HUES48 (cell line): ENCODE results near the gene PID1.

Experiments used
- H3K27ac ChIP-seq: one replicate; pipeline ENCODE4 v1.7.0; 2013; ENCODE audit warnings: low read depth, low read length, inconsistent platforms
- H3K27me3 ChIP-seq: 2 replicates; pipeline ENCODE4 v1.6.1; 2013; ENCODE audit warnings: mild to moderate bottlenecking, low read length; ENCODE audit not compliant: control insufficient read depth, insufficient read depth
- H3K36me3 ChIP-seq: 2 replicates; pipeline ENCODE4 v1.6.1; 2013; ENCODE audit warnings: low read length; ENCODE audit not compliant: control insufficient read depth, insufficient read depth
- H3K4me1 ChIP-seq: 2 replicates; pipeline ENCODE4 v1.6.1; 2013; ENCODE audit warnings: mild to moderate bottlenecking, low read length; ENCODE audit not compliant: control insufficient read depth, insufficient read depth
- H3K4me3 ChIP-seq: 2 replicates; pipeline ENCODE4 v1.5.1; 2013; ENCODE audit warnings: mild to moderate bottlenecking, low read depth, low read length
- H3K9ac ChIP-seq: 2 replicates; pipeline ENCODE4 v1.6.1; 2013; ENCODE audit warnings: mild to moderate bottlenecking, low read depth, low read length, moderate library complexity
- H3K9me3 ChIP-seq: 2 replicates; pipeline ENCODE4 v1.6.1; 2013; ENCODE audit warnings: low read length; ENCODE audit not compliant: control insufficient read depth, insufficient read depth

PID1 gene

DNA sequence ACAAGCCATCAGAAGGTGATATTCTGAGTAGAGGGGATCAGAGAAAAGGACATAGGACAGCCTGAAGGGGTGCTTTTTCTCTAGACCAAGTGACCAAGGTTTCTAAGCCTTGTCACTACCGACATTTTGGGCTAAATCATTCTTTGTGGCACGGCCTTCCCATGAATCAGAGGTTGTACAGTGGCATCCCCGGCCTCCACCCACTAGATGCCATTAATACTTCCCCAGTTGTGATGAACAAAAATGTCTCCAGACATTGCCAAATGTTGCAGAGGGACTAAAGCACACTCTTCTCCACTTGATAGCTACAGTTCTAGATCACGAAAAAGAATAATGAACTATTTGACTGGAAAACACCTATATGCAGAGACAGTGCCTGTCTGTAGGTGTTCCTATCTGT is 143.6 kb downstream of the PID1 start:
- no peak overlapping the region for H3K9ac ChIP-seq
- no peaks in the 10 kb centered on the region for H3K4me1 ChIP-seq
- H3K27ac ChIP-seq, result no peak overlapping the region
- H3K9me3 ChIP-seq, result no peaks in the 10 kb centered on the region
- H3K27me3 ChIP-seq, result no peaks in the 10 kb centered on the region
- no peak overlapping the region for H3K4me3 ChIP-seq
- no peaks in the 10 kb centered on the region for H3K36me3 ChIP-seq

DNA sequence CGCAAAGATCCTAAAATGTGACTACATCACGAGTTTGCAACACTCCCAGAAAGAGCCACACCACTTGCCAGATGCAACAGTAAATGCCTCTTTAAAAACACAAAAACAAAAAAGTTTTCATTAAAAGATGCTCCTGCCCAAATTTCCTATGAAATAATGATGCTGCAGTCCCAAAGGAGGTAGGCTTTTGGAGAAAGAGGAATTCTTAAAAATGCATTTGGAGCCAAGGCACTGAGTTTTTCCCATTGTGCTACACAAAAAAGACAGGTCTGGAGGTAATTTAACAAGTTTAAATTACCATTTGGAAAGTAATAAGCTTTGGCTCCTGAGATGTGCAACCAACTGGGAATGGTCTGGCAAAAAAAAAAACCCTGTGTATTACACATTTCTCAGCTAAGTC is 145.0 kb downstream of the PID1 start:
- Histone ChIP-seq H3K9me3 (no peaks in the 10 kb centered on the region), H3K36me3 (no peaks in the 10 kb centered on the region), H3K27ac (no peak overlapping the region), H3K27me3 (no peaks in the 10 kb centered on the region), H3K9ac (no peak overlapping the region), H3K4me3 (no peak overlapping the region), H3K4me1 (no peaks in the 10 kb centered on the region)

DNA sequence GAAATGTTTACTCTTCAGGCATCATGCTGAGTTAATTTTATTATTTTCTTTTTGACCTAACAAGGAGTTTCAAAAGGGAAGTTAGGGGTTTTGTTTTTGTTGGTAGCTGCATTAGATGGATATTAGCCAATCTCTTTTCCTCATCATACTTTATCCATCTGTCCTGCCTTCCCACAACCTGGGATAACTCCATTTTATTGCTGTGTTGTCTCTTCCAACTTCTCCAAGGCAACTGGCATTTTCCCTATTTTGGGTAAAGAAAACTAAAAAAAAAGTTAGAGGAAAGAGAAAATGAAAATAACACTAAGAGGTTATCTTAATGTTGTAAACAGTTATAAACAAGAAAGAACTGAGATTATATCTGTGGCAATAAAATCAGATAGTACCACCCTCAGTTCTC is 147.0 kb downstream of the PID1 start:
- Histone ChIP-seq H3K27me3 (no peaks in the 10 kb centered on the region), H3K36me3 (no peaks in the 10 kb centered on the region), H3K9ac (no peak overlapping the region), H3K9me3 (no peaks in the 10 kb centered on the region), H3K27ac (no peak overlapping the region), H3K4me3 (no peak overlapping the region), H3K4me1 (no peaks in the 10 kb centered on the region)

DNA sequence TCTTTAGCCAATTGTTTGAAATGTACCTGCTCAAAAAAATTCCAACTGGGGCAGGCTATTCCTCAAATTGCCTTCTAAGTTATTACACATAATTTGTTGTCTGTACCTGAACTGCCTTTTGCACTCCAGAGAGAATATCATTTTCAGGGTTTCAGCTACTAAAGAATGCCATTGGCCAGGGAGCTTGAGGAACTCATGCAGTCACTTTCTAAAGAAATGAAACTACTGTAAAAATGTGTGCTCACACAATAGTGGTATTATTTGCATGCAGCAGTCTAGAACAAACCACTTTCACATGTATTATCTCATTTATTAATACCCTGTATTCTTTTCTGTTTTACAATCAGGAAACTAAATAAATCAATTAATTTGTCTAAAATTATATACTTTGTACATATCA is 152.2 kb downstream of the PID1 start:
- no peaks in the 10 kb centered on the region for H3K4me1 ChIP-seq
- H3K27ac ChIP-seq, result no peak overlapping the region
- no peaks in the 10 kb centered on the region for H3K36me3 ChIP-seq
- H3K4me3 ChIP-seq, result no peak overlapping the region
- no peaks in the 10 kb centered on the region for H3K9me3 ChIP-seq
- H3K27me3 ChIP-seq, result no peaks in the 10 kb centered on the region
- no peak overlapping the region for H3K9ac ChIP-seq

DNA sequence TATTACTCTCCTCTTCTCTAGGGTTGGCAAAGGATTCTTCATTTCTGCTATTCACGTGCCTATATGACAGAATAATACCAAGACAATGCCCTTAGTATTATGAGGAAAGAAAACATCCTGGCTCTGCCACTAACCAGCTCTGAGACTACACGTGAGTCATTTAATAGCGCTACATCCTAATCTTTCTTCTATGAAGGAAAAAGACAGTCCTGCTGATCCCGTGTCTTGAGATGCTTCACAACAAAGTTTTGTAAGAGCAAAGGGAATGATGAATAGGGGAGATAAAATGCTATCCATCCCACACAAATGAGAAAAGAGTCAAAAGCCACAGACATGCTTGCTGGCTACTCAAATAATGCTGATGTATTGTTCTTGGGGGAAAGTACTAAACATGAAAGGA is 152.8 kb downstream of the PID1 start:
- H3K4me3 ChIP-seq, result no peak overlapping the region
- H3K4me1 ChIP-seq, result no peaks in the 10 kb centered on the region
- H3K9me3 ChIP-seq, result no peaks in the 10 kb centered on the region

DNA sequence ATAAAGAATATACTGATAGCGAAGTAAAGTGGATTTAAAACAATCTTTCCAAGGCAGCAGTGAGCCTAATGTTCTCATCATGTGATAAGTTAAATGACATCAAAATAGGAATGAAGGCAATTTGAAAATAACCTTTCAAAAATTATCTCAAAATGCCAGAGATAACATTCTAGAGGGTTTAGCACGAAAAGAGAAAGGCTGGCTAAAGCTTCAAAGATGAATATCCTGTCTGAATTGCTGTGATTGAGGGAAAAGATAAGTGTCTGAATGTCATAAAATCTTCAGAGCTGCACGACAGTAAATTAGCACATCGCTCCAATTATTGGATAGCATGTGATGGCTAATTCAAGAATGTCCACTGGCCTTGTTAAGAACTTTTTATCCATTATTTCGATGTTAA is 159.3 kb downstream of the PID1 start:
- no peak overlapping the region for H3K4me3 ChIP-seq
- no peaks in the 10 kb centered on the region for H3K9me3 ChIP-seq
- H3K27me3 ChIP-seq, result no peaks in the 10 kb centered on the region
- no peak overlapping the region for H3K9ac ChIP-seq
- no peaks in the 10 kb centered on the region for H3K36me3 ChIP-seq
- no peaks in the 10 kb centered on the region for H3K4me1 ChIP-seq
- no peak overlapping the region for H3K27ac ChIP-seq

More for the DNA sequence above, 152.8 kb downstream of the PID1 start:
- Histone ChIP-seq H3K36me3 (no peaks in the 10 kb centered on the region), H3K9ac (no peak overlapping the region), H3K27ac (no peak overlapping the region), H3K27me3 (no peaks in the 10 kb centered on the region)

DNA sequence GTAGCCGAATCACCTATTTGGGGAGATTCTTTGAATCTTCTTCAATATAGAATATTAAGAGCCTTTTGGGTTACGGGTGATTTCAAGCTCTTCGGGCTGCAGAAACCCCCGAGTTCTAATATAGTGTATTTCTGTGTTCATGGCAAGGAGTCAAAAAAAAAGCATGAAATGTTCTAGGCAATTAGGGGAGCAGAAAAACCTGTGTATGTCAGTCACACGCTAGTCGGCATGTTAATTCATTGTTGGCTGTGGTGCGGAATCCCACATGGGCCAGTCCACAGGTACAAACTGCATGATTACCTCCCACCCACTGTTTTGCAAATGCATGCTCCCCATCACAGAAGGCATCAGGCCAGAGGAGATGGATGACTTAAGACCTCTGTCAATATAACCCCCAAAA is 161.9 kb downstream of the PID1 start:
- H3K9ac ChIP-seq, result no peak overlapping the region
- no peaks in the 10 kb centered on the region for H3K4me1 ChIP-seq
- no peaks in the 10 kb centered on the region for H3K9me3 ChIP-seq
- H3K36me3 ChIP-seq, result no peaks in the 10 kb centered on the region
- no peak overlapping the region for H3K27ac ChIP-seq
- H3K4me3 ChIP-seq, result no peak overlapping the region
- no peaks in the 10 kb centered on the region for H3K27me3 ChIP-seq

DNA sequence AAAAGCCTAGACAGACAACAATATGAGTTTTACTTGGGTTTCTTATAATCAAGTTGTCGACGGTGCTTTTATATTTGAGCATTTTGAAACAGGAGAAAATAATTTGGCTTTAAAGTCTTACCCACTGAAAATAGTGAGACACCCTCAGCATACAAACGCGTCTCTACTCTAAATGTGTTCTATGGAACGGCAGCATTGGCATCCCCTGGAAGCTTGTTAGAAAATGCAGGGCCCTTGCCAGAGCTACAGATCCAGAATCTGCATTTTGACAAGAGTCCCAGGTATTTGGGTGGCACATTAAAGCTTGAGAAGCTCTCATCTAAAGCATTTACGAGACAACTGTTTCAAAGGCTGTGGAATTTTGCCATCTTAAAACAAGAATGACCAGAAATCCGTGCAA is 163.5 kb downstream of the PID1 start:
- Histone ChIP-seq H3K36me3 (no peaks in the 10 kb centered on the region), H3K27me3 (no peaks in the 10 kb centered on the region), H3K4me1 (no peaks in the 10 kb centered on the region), H3K9ac (no peak overlapping the region), H3K27ac (no peak overlapping the region), H3K4me3 (no peak overlapping the region), H3K9me3 (no peaks in the 10 kb centered on the region)

DNA sequence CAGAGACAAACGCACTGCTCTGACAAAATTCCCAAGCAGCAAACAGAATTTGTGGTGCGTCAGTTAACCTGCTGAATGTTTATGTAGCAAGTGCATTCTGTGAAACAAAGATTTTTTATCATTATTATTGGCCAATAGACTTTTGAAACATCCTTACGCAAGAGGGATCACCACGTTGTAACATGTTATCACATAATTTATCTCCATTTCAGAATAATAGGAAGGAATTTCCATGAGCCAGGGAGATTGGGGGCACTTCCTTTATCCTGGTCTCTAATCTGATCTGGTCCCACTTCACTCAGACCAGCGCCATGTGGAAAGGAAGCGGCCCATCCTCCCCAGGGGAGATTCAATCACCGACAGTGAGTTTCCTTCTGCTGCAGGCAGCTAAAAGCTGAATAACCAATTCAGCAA is 166.1 kb downstream of the PID1 start:
- peaks cover 6% of the 10 kb centered on the region; the same call in 1 of the 2 replicates for H3K4me1 ChIP-seq

DNA sequence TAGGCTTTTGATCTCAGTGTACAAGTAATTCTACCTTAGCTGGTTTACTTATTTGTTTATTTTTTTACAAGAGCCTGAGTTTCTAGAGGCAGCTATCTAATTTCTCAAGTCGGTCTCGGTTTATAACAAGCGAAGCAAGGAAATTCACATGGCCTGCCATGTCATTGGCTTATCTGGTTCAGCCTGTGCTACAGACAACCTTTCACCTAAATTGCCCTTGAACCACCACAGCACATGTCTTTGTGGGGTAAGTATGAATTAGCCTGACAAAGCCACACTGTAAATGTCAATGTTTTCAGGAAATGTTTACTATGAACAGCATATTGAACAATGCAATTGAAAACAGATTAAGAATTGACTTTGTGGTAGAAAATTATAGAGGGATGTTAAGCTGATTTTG is 167.1 kb downstream of the PID1 start:
- H3K9ac ChIP-seq, result no peak overlapping the region
- no peak overlapping the region for H3K4me3 ChIP-seq
- no peaks in the 10 kb centered on the region for H3K36me3 ChIP-seq
- no peak overlapping the region for H3K27ac ChIP-seq
- H3K9me3 ChIP-seq, result no peaks in the 10 kb centered on the region
- no peaks in the 10 kb centered on the region for H3K27me3 ChIP-seq
- H3K4me1 ChIP-seq, result peaks cover 6% of the 10 kb centered on the region; the same call in 1 of the 2 replicates

More for the DNA sequence above, 166.1 kb downstream of the PID1 start:
- Histone ChIP-seq H3K9me3 (no peaks in the 10 kb centered on the region), H3K27ac (no peak overlapping the region), H3K4me3 (no peak overlapping the region), H3K27me3 (no peaks in the 10 kb centered on the region), H3K9ac (no peak overlapping the region), H3K36me3 (no peaks in the 10 kb centered on the region)

DNA sequence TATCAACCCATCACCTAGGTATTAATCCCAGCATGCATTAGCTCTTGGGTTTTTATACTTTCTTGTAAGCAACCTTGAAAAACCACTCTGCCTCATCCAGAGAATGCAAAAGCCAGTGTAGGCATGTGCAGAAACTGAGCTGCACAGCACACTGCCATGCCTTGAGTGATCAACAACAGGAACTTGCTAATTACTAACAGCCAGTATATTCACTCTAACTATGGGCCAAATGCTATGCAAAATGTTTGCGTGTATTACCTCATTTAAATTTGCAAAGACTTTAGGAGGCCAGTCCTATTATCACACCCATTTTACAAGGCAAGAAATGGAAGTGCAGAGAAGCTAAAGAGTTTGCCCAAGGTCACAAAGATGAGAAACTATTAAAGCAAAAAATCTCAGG is 169.8 kb downstream of the PID1 start:
- H3K4me1 ChIP-seq, result peaks cover 6% of the 10 kb centered on the region; the same call in 1 of the 2 replicates

DNA sequence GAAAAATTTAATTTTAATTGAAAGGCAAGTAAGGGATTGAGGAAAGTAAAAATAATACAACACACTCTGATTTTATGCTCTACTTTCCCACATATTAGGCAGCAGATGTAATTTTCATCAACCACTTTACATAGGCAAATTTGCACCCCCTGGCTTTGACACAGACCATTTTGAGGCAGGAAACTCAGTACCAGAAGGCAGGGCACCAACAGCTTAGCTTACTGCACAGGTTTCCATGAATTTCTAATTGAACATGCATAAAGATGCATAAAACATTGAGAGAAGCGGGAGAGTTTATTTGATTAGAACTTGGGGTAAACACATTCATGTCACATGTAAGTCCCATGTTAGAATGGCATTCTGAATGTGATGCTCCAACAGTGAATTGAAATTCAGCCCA is 171.9 kb downstream of the PID1 start:
- Histone ChIP-seq H3K4me3 (no peak overlapping the region), H3K36me3 (no peaks in the 10 kb centered on the region), H3K4me1 (peaks cover 15% of the 10 kb centered on the region; the same call in 1 of the 2 replicates), H3K9me3 (no peaks in the 10 kb centered on the region), H3K27ac (no peak overlapping the region), H3K27me3 (no peaks in the 10 kb centered on the region), H3K9ac (no peak overlapping the region)

More for the DNA sequence above, 169.8 kb downstream of the PID1 start:
- no peaks in the 10 kb centered on the region for H3K9me3 ChIP-seq
- no peak overlapping the region for H3K9ac ChIP-seq
- no peak overlapping the region for H3K27ac ChIP-seq
- H3K4me3 ChIP-seq, result no peak overlapping the region
- no peaks in the 10 kb centered on the region for H3K36me3 ChIP-seq
- H3K27me3 ChIP-seq, result no peaks in the 10 kb centered on the region
